ENCODE data around the gene RANBP1. TPM values are rescaled to one million over a fixed set of nuclear protein-coding genes. Genes with fewer than 3 reads are reported as not detected.

The RANBP1 gene
- total RNA-seq, 2 donors from 2014 or later, result 71.2 to 266 TPM

- Histone ChIP-seq H3K9ac (ENCODE audit: low read depth in 2 of 2, low read length in 2 of 2) (no peak overlapping the region), H3K36me3 (no peaks in the 10 kb centered on the region), H3K4me3 (no peak overlapping the region), H3K27me3 (no peaks in the 10 kb centered on the region), H3K9me3 (no peaks in the 10 kb centered on the region), H3K27ac (no peak overlapping the region), H3K4me1 (no peaks in the 10 kb centered on the region)
- intact Hi-C loops (cut with DNase I), result no loop called here
- no peak for DNase-seq
- no peak for TF ChIP-seq CTCF (IDR thresholded peaks at IDR 0.05)
Measured at GRCh38 chr22:20148414-20148813, 32.5 kb downstream of the RANBP1 start.

GRCh38 chr22:20149257-20150250, 33.6 kb downstream of the RANBP1 start:
- intact Hi-C loops (cut with DNase I), result no loop called here
- Histone ChIP-seq H3K27ac (no peak overlapping the region), H3K4me3 (no peak overlapping the region), H3K4me1 (no peaks in the 10 kb centered on the region), H3K27me3 (no peaks in the 10 kb centered on the region), H3K9me3 (no peaks in the 10 kb centered on the region), H3K9ac (ENCODE audit: low read depth in 2 of 2, low read length in 2 of 2) (no peak overlapping the region), H3K36me3 (no peaks in the 10 kb centered on the region)
- DNase-seq, result no peak
- TF ChIP-seq CTCF (IDR thresholded peaks at IDR 0.05), result no peak

- no peak for DNase-seq
- Histone ChIP-seq H3K4me1 (no peaks in the 10 kb centered on the region), H3K27ac (no peak within 1 kb of the TSS), H3K27me3 (no peaks in the 10 kb centered on the region), H3K9ac (ENCODE audit: low read depth in 2 of 2, low read length in 2 of 2) (no peak within 1 kb of the TSS), H3K9me3 (no peaks in the 10 kb centered on the region), H3K36me3 (no peaks in the 10 kb centered on the region), H3K4me3 (no peak within 1 kb of the TSS)
- intact Hi-C loops (cut with DNase I), result no loop called here
- no peak for TF ChIP-seq CTCF (IDR thresholded peaks at IDR 0.05)
Measured at GRCh38 chr22:20150381-20151275, 34.7 kb downstream of the RANBP1 start, which contains the start of gene CCDC188. TSS of gene CCDC188 (minus strand) at chr22:20151055. CDS start at chr22:20150986, 69 bp downstream.

- no peak overlapping the region for H3K9ac ChIP-seq (ENCODE audit: low read depth in 2 of 2, low read length in 2 of 2)
- no peak for TF ChIP-seq CTCF (IDR thresholded peaks at IDR 0.05)
- H3K4me1 ChIP-seq, result no peaks in the 10 kb centered on the region
- intact Hi-C loops (cut with DNase I), result no loop called here
- H3K27me3 ChIP-seq, result no peaks in the 10 kb centered on the region
- H3K27ac ChIP-seq, result no peak overlapping the region
- no peaks in the 10 kb centered on the region for H3K36me3 ChIP-seq
- no peak for DNase-seq
- H3K9me3 ChIP-seq, result no peaks in the 10 kb centered on the region
- H3K4me3 ChIP-seq, result no peak overlapping the region
Measured at GRCh38 chr22:20151276-20151588, 35.3 kb downstream of the RANBP1 start.

- H3K4me1 ChIP-seq, result no peaks in the 10 kb centered on the region
- TF ChIP-seq CTCF (IDR thresholded peaks at IDR 0.05), result no peak
- H3K4me3 ChIP-seq, result no peak overlapping the region
- no peak for DNase-seq
- intact Hi-C loops (cut with DNase I), result no loop called here
- H3K27ac ChIP-seq, result no peak overlapping the region
- H3K9me3 ChIP-seq, result no peaks in the 10 kb centered on the region
- no peaks in the 10 kb centered on the region for H3K27me3 ChIP-seq
- no peaks in the 10 kb centered on the region for H3K36me3 ChIP-seq
- H3K9ac ChIP-seq (ENCODE audit: low read depth in 2 of 2, low read length in 2 of 2), result no peak overlapping the region
Measured at GRCh38 chr22:20152464-20152890, 36.6 kb downstream of the RANBP1 start.
